Measurements from ENCODE around the gene DGLUCY.
A peak's percentile ranks its signal among the peaks of the same experiment; 100 is the strongest.

DGLUCY gene

GRCh38 chr14:91214306-91214705 is 100.4 kb downstream of the DGLUCY start:
- H3K27ac ChIP-seq: no peak overlapping the region
- no peak overlapping the region for H3K4me3 ChIP-seq
- H3K4me1 ChIP-seq: peaks cover 4 to 14% (median 9%) of the 10 kb centered on the region in 10 experiments; a peak in 17 of 20 replicates
- peaks cover 0 to 9% (median 0%) of the 10 kb centered on the region in 11 experiments; a peak in 2 of 22 replicates for H3K9me3 ChIP-seq (replicated peaks in 1 of 11)
- H3K36me3 ChIP-seq: peaks cover 72 to 100% (median 80%) of the 10 kb centered on the region in 11 experiments
- H4K20me1 ChIP-seq: 0 out of 22 replicates have a peak, but pooled peaks cover 0 to under 1% (median 0%) of the 10 kb centered on the region in 11 experiments
- no peak overlapping the region for H3K9ac ChIP-seq
- no peaks in the 10 kb centered on the region for H3K27me3 ChIP-seq
- no peak for TF ChIP-seq Cebpa-rat (IDR thresholded peaks at IDR 0.05)
- H3K4me2 ChIP-seq: no peak overlapping the region

- no peak for TF ChIP-seq Cebpa-rat (IDR thresholded peaks at IDR 0.05)
- Histone ChIP-seq H3K27me3 (no peaks in the 10 kb centered on the region), H3K36me3 (peaks cover 65 to 100% (median 81%) of the 10 kb centered on the region in 11 experiments), H3K4me3 (no peak overlapping the region), H3K4me2 (no peak overlapping the region), H3K4me1 (peaks cover 5 to 22% (median 12%) of the 10 kb centered on the region in 10 experiments; a peak in 18 of 20 replicates), H4K20me1 (peaks cover 0 to 12% (median 0%) of the 10 kb centered on the region in 11 experiments; a peak in 1 of 22 replicates), H3K9ac (no peak overlapping the region), H3K9me3 (replicated peaks in 1 of 11) (0 out of 22 replicates have a peak, but pooled peaks cover 0 to 3% (median 0%) of the 10 kb centered on the region in 11 experiments), H3K27ac (peak overlapping the region in 1 of 11 experiments; percentile 34; a peak in 1 of 22 replicates)
These were observed 101.5 kb downstream of the DGLUCY start for GRCh38 chr14:91215381-91215780.

GRCh38 chr14:91216731-91217226 is 102.9 kb downstream of the DGLUCY start:
- no peak for TF ChIP-seq Cebpa-rat (IDR thresholded peaks at IDR 0.05)
- Histone ChIP-seq H3K9ac (no peak overlapping the region), H3K36me3 (peaks cover 56 to 100% (median 76%) of the 10 kb centered on the region in 11 experiments), H3K27me3 (no peaks in the 10 kb centered on the region), H3K9me3 (replicated peaks in 1 of 11) (no peaks in the 10 kb centered on the region), H3K27ac (no peak overlapping the region), H3K4me1 (peaks cover 8 to 28% (median 19%) of the 10 kb centered on the region in 10 experiments; a peak in 18 of 20 replicates), H3K4me3 (no peak overlapping the region), H3K4me2 (no peak overlapping the region), H4K20me1 (peaks cover 0 to 12% (median 0%) of the 10 kb centered on the region in 11 experiments; a peak in 1 of 22 replicates)

GRCh38 chr14:91218014-91218413 is 104.1 kb downstream of the DGLUCY start:
- peaks cover 11 to 36% (median 22%) of the 10 kb centered on the region in 10 experiments for H3K4me1 ChIP-seq
- H3K27ac ChIP-seq: peak overlapping the region in 4 of 11 experiments; percentile 10 to 54 (median 22); a peak in 5 of 22 replicates
- no peak for TF ChIP-seq Cebpa-rat (IDR thresholded peaks at IDR 0.05)
- H4K20me1 ChIP-seq: peaks cover 0 to 12% (median 0%) of the 10 kb centered on the region in 11 experiments; a peak in 1 of 22 replicates
- H3K9ac ChIP-seq: peak overlapping the region in 4 of 11 experiments; percentile 4 to 38 (median 21); a peak in 4 of 22 replicates
- peaks cover 44 to 100% (median 71%) of the 10 kb centered on the region in 11 experiments for H3K36me3 ChIP-seq
- peak overlapping the region in 8 of 11 experiments; percentile 19 to 60 (median 38); a peak in 12 of 22 replicates for H3K4me2 ChIP-seq
- H3K4me3 ChIP-seq: no peak overlapping the region
- no peaks in the 10 kb centered on the region for H3K9me3 ChIP-seq (replicated peaks in 1 of 11)
- no peaks in the 10 kb centered on the region for H3K27me3 ChIP-seq

- peak overlapping the region in 4 of 11 experiments; percentile 15 to 48 (median 30); a peak in 5 of 22 replicates for H3K4me2 ChIP-seq
- peaks cover 0 to 12% (median 0%) of the 10 kb centered on the region in 11 experiments; a peak in 2 of 22 replicates for H4K20me1 ChIP-seq
- no peak for TF ChIP-seq Cebpa-rat (IDR thresholded peaks at IDR 0.05)
- no peaks in the 10 kb centered on the region for H3K27me3 ChIP-seq
- no peak overlapping the region for H3K9ac ChIP-seq
- H3K27ac ChIP-seq: no peak overlapping the region
- peaks cover 0 to 3% (median 0%) of the 10 kb centered on the region in 11 experiments; a peak in 1 of 22 replicates for H3K9me3 ChIP-seq (replicated peaks in 1 of 11)
- H3K4me3 ChIP-seq: no peak overlapping the region
- peaks cover 34 to 100% (median 67%) of the 10 kb centered on the region in 11 experiments for H3K36me3 ChIP-seq
- H3K4me1 ChIP-seq: peaks cover 16 to 47% (median 32%) of the 10 kb centered on the region in 10 experiments
These were observed 105.9 kb downstream of the DGLUCY start for GRCh38 chr14:91219517-91220389.

GRCh38 chr14:91220581-91221000 is 106.7 kb downstream of the DGLUCY start:
- H3K27me3 ChIP-seq: no peaks in the 10 kb centered on the region
- TF ChIP-seq Cebpa-rat (IDR thresholded peaks at IDR 0.05): no peak
- no peak overlapping the region for H3K27ac ChIP-seq

GRCh38 chr14:91221270-91221669 is 107.4 kb downstream of the DGLUCY start:
- Histone ChIP-seq H3K9ac (no peak overlapping the region), H3K27me3 (no peaks in the 10 kb centered on the region), H3K27ac (no peak overlapping the region), H3K4me3 (no peak overlapping the region), H3K9me3 (replicated peaks in 1 of 11) (peaks cover 0 to 4% (median 0%) of the 10 kb centered on the region in 11 experiments; a peak in 1 of 22 replicates), H3K36me3 (peaks cover 28 to 92% (median 58%) of the 10 kb centered on the region in 11 experiments), H4K20me1 (peaks cover 0 to 12% (median 0%) of the 10 kb centered on the region in 11 experiments; a peak in 2 of 22 replicates), H3K4me2 (peak overlapping the region in 3 of 11 experiments; percentile 33 to 53 (median 48); a peak in 4 of 22 replicates), H3K4me1 (peaks cover 20 to 51% (median 36%) of the 10 kb centered on the region in 10 experiments)
- no peak for TF ChIP-seq Cebpa-rat (IDR thresholded peaks at IDR 0.05)

More at GRCh38 chr14:91220581-91221000, 106.7 kb downstream of the DGLUCY start:
- H3K4me2 ChIP-seq: peak overlapping the region in 9 of 11 experiments; percentile 15 to 53 (median 30); a peak in 13 of 22 replicates
- peaks cover 34 to 98% (median 65%) of the 10 kb centered on the region in 11 experiments for H3K36me3 ChIP-seq
- H3K9ac ChIP-seq: no peak overlapping the region
- H4K20me1 ChIP-seq: peaks cover 0 to 12% (median 0%) of the 10 kb centered on the region in 11 experiments; a peak in 2 of 22 replicates
- H3K9me3 ChIP-seq (replicated peaks in 1 of 11): peaks cover 0 to 4% (median 0%) of the 10 kb centered on the region in 11 experiments; a peak in 1 of 22 replicates
- H3K4me3 ChIP-seq: no peak overlapping the region
- H3K4me1 ChIP-seq: peaks cover 16 to 47% (median 32%) of the 10 kb centered on the region in 10 experiments

GRCh38 chr14:91223028-91223783 is 109.3 kb downstream of the DGLUCY start:
- peaks cover 0 to 4% (median 0%) of the 10 kb centered on the region in 11 experiments; a peak in 1 of 22 replicates for H3K9me3 ChIP-seq (replicated peaks in 1 of 11)
- no peak overlapping the region for H3K4me3 ChIP-seq
- TF ChIP-seq Cebpa-rat (IDR thresholded peaks at IDR 0.05): no peak
- H3K27ac ChIP-seq: no peak overlapping the region
- peak overlapping the region in 9 of 11 experiments; percentile 8 to 49 (median 18); a peak in 9 of 22 replicates for H3K4me2 ChIP-seq
- no peak overlapping the region for H3K9ac ChIP-seq
- peaks cover 33 to 58% (median 47%) of the 10 kb centered on the region in 10 experiments for H3K4me1 ChIP-seq
- H3K27me3 ChIP-seq: no peaks in the 10 kb centered on the region
- peaks cover 0 to 21% (median 4%) of the 10 kb centered on the region in 11 experiments; a peak in 11 of 22 replicates for H4K20me1 ChIP-seq
- peaks cover 12 to 72% (median 49%) of the 10 kb centered on the region in 11 experiments; a peak in 21 of 22 replicates for H3K36me3 ChIP-seq
